Sigmoid colon (tissue), 7 donors: ENCODE results near the gene POLRMT. TPM values are rescaled to one million over a fixed set of nuclear protein-coding genes. Genes with fewer than 3 reads are reported as not detected.
A peak's percentile ranks its signal among the peaks of the same experiment; 100 is the strongest.

ENCODE experiments used
- DNase-seq: peaks from one replicate; pipeline ENCODE4 v3.0.0-alpha.2; 2019
- H3K27ac ChIP-seq, 4 donors: fragments of 200-600 bp; sonication (generic); one replicate each; pipeline ENCODE4 v1.5.1; 2016 to 2019; ENCODE audit warnings: mild to moderate bottlenecking in 1 of 4
- H3K27me3 ChIP-seq, 3 donors: fragments of 200-600 bp; sonication (generic); one replicate each; pipeline ENCODE4 v1.5.1; 2019; ENCODE audit warnings: mild to moderate bottlenecking in 1 of 3
- H3K36me3 ChIP-seq, 4 donors: fragments of 200-600 bp; sonication (generic); one replicate each; pipeline ENCODE4 v1.5.1; 2016 to 2019
- H3K4me1 ChIP-seq, 4 donors: fragments of 200-600 bp; sonication (generic); one replicate each; pipeline ENCODE4 v1.5.1; 2017 to 2019
- H3K4me3 ChIP-seq, 4 donors: fragments of 200-600 bp; sonication (generic); one replicate each; pipeline ENCODE4 v1.5.1; 2017 to 2019; ENCODE audit warnings: mild to moderate bottlenecking in 2 of 4, moderate library complexity in 1 of 4
- H3K9me3 ChIP-seq, 4 donors: fragments of 200-600 bp in 3 of 4; sonication (generic) in 3 of 4; one replicate each; pipeline versions ENCODE4 v1.5.1 to v1.6.1; 2013 to 2019
- EP300 ChIP-seq, 4 donors: sonication (generic); formaldehyde crosslinking; IDR thresholded peaks; one replicate each; pipeline ENCODE4 v1.6.1; 2017; ENCODE audit warnings: antibody characterized with exemption in 4 of 4
- POLR2A ChIP-seq, 2 donors: fragments of 450-650 bp; IDR thresholded peaks; one replicate each; pipeline ENCODE4 v1.6.1; 2016; ENCODE audit warnings: antibody characterized with exemption in 2 of 2, mild to moderate bottlenecking in 2 of 2, moderate library complexity in 2 of 2
- POLR2AphosphoS5 ChIP-seq, 4 donors: sonication (generic); formaldehyde crosslinking; IDR thresholded peaks; one replicate each; pipeline ENCODE4 v1.6.1; 2017; ENCODE audit warnings: antibody characterized with exemption in 4 of 4
- WGBS, 2 donors: extraction: QIAGEN DNeasy Blood & Tissue Kit; methylation state at CpG; one replicate each; pipeline ENCODE4 v1.1.7; 2013; 5-methylcytosine and 5-hydroxymethylcytosine counted together
- intact Hi-C: fragments of 100-400 bp; cut with DNase I; formaldehyde crosslinking; loops from one replicate; pipeline ENCODE4 v1.15.1; 2023
- polyA plus RNA-seq, 3 donors: library from polyadenylated mRNA; stranded (reverse); fragments of 200-250 nt; gene quantifications; one replicate each; pipeline ENCODE4 v1.2.3, GENCODE V29; 2013
- total RNA-seq, 4 donors: library from RNA; depleted of rRNA; stranded (reverse); fragments of >200 nt; gene quantifications; one replicate each; pipeline ENCODE4 v1.1.0, GENCODE V29; 2016
- TF ChIP-seq, protein P1 (sequence below), 4 experiments: fragments of 450-650 bp in 3 of 4; fragments of 200-600 bp in 1 of 4; IDR thresholded peaks; one replicate each; pipeline ENCODE4 v1.5.1; 2016 to 2019; ENCODE audit warnings: antibody characterized with exemption in 4 of 4, mild to moderate bottlenecking in 3 of 4, moderate library complexity in 2 of 4
- donor health status: healthy with polysubstance abuse.
- donor health status: Bipolar disorder and iron deficiency.
- donor health status: healthy.

POLRMT gene
- total and polyA plus RNA-seq, 7 donors = 16.8 to 63.0 (median 24.0) TPM

DNA sequence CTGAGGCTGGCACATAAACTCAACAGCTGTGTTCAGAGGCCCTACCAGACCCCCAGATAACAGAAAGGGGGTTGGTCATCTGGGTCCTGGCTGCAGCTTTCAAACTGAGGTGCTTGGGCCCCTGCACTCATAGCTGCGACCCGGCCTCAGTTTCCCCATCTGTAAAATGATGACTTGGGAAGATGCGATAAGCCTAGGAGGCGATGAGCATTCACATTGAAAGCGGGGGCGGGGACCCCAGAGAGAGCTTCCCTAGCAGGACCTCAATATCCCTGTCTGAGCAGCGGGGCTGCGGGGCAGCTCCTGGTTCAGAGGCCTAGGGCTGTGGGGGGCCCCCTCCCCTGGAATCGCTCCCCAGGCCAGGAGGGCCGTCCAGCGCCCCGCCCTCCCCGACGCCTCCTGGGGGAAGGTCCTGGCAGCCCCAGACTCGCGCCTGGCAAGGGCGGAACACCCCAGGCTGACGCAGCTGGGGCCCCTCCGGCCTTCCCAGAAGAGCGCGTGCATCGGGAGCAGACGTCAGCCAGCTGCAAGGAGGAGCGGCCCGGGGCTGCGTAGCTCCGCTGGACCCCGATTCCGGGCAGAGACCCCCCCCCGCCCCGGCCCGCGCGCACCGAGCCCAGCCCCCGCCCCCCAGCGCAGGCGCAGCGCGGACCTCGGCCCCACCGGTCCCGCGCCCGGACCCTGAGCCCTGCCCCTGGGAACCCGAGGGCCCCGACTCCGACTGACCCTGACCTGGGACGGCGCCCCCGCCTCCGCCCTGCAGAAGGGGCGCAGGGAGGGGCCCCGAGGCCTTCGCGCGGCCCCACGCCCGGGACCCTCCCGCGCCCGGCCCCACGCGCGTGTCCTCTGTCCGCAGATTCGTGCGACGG, 46.3 kb upstream of the POLRMT start:
- intact Hi-C loops = loop anchor here (2.0 to 5.0 kb wide), 3 partner anchors 15 to 423 kb away; partner anchors contain the start of genes GPX4 and PALM
- peaks cover 0 to 49% (median 43%) of the 10 kb centered on the region in 4 donors for H3K4me1 ChIP-seq
- peak; percentile 93 for DNase-seq

DNA sequence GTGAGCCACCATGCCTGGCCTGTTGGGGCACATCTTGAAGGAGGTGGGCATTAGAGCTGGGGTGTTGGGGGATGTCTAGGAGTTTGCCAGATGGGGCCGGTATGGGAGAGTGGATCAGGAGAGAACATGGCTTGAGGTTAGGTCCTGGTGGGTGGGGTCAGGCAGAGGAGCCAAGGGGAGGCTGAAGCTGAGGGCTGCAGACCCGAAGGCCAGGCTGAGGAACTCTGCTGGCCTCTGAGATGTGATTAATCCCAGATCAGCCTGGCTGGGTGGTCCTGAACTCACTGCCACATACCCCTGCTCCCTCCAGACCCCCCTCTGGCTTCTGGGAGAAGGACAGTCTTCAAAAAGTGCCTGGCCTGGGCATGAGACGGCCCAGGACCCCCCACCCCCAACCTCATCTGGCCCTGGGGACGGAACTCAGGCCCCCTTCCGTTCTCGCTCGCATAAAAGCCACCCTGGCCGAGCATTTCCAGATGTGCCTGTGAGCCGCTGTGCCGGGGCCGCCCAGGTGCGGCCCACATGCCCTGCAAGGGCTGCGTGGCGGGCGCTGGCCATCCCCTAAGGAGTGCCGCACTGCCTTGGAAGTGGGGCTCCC, 45.6 kb upstream of the POLRMT start:
- intact Hi-C loops = loop anchor here (5.0 kb wide), 1 partner anchor 423 kb away; the partner anchor contains the start of gene GPX4
- no peaks in the 10 kb centered on the region for H3K27me3 ChIP-seq
- no peak for DNase-seq
- H3K4me1 ChIP-seq = peaks cover 0 to 49% (median 43%) of the 10 kb centered on the region in 4 donors
- H3K36me3 ChIP-seq = peaks cover 0 to 7% (median 0%) of the 10 kb centered on the region in 4 donors
- H3K9me3 ChIP-seq = no peaks in the 10 kb centered on the region
- H3K27ac ChIP-seq = peak overlapping the region; percentile 97 to 100 (median 98)
- 90 to 93% methylated on average over 16 of the region's 16 CpGs for WGBS, 2 donors
- peak overlapping the region in 3 of 4 donors; percentile 84 to 96 (median 85) for H3K4me3 ChIP-seq
- TF ChIP-seq, protein P1, sequence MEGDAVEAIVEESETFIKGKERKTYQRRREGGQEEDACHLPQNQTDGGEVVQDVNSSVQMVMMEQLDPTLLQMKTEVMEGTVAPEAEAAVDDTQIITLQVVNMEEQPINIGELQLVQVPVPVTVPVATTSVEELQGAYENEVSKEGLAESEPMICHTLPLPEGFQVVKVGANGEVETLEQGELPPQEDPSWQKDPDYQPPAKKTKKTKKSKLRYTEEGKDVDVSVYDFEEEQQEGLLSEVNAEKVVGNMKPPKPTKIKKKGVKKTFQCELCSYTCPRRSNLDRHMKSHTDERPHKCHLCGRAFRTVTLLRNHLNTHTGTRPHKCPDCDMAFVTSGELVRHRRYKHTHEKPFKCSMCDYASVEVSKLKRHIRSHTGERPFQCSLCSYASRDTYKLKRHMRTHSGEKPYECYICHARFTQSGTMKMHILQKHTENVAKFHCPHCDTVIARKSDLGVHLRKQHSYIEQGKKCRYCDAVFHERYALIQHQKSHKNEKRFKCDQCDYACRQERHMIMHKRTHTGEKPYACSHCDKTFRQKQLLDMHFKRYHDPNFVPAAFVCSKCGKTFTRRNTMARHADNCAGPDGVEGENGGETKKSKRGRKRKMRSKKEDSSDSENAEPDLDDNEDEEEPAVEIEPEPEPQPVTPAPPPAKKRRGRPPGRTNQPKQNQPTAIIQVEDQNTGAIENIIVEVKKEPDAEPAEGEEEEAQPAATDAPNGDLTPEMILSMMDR (IDR thresholded peaks at IDR 0.05) = no peak
- TF ChIP-seq POLR2A (IDR thresholded peaks at IDR 0.05) (no peak), EP300 (IDR thresholded peaks at IDR 0.05) (no peak), POLR2AphosphoS5 (IDR thresholded peaks at IDR 0.05) (no peak)

More for the DNA sequence above, 46.3 kb upstream of the POLRMT start:
- Histone ChIP-seq H3K27ac (peak overlapping the region; percentile 97 to 100 (median 98)), H3K36me3 (peaks cover 0 to 7% (median 0%) of the 10 kb centered on the region in 4 donors), H3K9me3 (no peaks in the 10 kb centered on the region), H3K4me3 (peak overlapping the region; percentile 67 to 96 (median 84)), H3K27me3 (no peaks in the 10 kb centered on the region)
- TF ChIP-seq POLR2AphosphoS5 (IDR thresholded peaks at IDR 0.05) (peak; percentile 39 to 94 (median 70)), EP300 (IDR thresholded peaks at IDR 0.05) (peak in 2 of 4 donors; percentile 77 to 97), POLR2A (IDR thresholded peaks at IDR 0.05) (no peak)
- WGBS, 2 donors = 5% methylated on average over 69 of the region's 69 CpGs

DNA sequence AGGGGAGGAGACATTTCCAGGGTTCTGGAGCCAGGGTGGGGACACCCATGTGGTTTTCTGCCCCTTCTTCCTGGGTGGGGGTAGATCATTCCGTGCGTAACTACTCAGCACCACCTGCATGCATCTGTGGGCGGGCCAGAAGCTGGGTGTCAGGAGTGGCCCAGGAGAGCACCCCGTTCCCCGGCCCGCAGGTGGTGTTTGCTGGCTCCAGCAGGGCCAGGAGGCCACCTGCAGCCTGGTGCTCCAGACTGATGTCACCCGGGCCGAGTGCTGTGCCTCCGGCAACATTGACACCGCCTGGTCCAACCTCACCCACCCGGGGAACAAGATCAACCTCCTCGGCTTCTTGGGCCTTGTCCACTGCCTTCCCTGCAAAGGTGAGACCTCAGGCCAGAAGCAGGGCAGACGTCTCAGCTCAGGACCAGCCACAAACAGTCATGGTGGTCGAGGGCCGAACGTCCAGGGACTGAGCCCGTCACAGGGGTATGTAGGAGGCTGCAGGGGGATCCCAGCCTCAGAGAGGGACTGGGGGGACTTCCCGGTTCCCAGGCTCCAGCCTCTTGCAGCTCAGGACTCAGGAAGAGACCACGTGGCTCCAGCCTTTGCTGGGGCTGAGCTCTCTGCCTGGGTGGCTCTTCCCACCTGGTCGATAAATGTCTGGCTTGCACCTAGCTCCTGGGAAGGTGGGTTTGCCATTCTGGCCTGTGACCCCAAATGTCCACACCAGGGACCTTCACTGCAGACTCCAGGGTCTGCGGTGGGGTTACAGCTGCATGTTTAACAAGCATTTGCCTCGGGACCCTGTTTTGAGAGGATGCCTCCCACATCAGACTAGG, 44.5 kb upstream of the POLRMT start:
- no peaks in the 10 kb centered on the region for H3K9me3 ChIP-seq
- peak overlapping the region; percentile 42 to 80 (median 59) for H3K4me3 ChIP-seq
- H3K27me3 ChIP-seq = no peaks in the 10 kb centered on the region
- DNase-seq = no peak
- WGBS, 2 donors = 29 to 61% methylated on average over 22 of the region's 22 CpGs
- H3K27ac ChIP-seq = peak overlapping the region; percentile 87 to 100 (median 98)
- intact Hi-C loops = loop anchor here (5.0 kb wide), 1 partner anchor 424 kb away; the partner anchor contains the start of gene GPX4
- peaks cover 0 to 7% (median 0%) of the 10 kb centered on the region in 4 donors for H3K36me3 ChIP-seq
- no peak for TF ChIP-seq EP300 (IDR thresholded peaks at IDR 0.05)
- H3K4me1 ChIP-seq = peaks cover 0 to 49% (median 43%) of the 10 kb centered on the region in 4 donors

DNA sequence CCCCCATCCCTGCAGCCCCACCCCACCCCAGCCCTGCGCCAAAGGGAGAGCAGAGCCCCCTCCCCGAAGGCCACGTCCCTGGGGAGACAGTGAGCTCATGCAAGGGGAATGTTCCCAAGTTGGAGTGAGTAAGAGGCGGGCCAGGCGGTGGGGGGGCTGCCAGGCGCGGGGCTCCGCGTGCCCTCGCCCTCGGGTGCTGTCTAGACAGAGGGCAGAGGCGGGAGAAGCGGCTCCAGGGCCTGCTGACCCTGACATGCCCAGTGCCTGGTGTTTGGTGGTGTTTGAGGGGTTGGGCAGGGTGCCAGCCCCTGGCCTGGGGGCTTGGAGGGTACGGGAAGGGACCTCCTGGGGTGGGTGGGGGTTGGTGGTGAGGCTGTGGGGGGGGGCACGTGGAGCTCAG, 43.9 kb upstream of the POLRMT start:
- Histone ChIP-seq H3K4me3 (peak overlapping the region; percentile 42 to 80 (median 59)), H3K27ac (peak overlapping the region; percentile 87 to 100 (median 98)), H3K9me3 (no peaks in the 10 kb centered on the region), H3K4me1 (peaks cover 0 to 51% (median 44%) of the 10 kb centered on the region in 4 donors), H3K36me3 (peaks cover 0 to 7% (median 0%) of the 10 kb centered on the region in 4 donors), H3K27me3 (no peaks in the 10 kb centered on the region)
- TF ChIP-seq EP300 (IDR thresholded peaks at IDR 0.05) (peak in 2 of 4 donors; percentile 64 to 89), POLR2A (IDR thresholded peaks at IDR 0.05) (no peak), POLR2AphosphoS5 (IDR thresholded peaks at IDR 0.05) (peak; percentile 69 to 90 (median 74))
- 5 to 23% methylated on average over 15 of the region's 15 CpGs for WGBS, 2 donors
- DNase-seq = peak; percentile 94
- intact Hi-C loops = loop anchor here (5.0 kb wide), 1 partner anchor 425 kb away; the partner anchor contains the start of gene GPX4

DNA sequence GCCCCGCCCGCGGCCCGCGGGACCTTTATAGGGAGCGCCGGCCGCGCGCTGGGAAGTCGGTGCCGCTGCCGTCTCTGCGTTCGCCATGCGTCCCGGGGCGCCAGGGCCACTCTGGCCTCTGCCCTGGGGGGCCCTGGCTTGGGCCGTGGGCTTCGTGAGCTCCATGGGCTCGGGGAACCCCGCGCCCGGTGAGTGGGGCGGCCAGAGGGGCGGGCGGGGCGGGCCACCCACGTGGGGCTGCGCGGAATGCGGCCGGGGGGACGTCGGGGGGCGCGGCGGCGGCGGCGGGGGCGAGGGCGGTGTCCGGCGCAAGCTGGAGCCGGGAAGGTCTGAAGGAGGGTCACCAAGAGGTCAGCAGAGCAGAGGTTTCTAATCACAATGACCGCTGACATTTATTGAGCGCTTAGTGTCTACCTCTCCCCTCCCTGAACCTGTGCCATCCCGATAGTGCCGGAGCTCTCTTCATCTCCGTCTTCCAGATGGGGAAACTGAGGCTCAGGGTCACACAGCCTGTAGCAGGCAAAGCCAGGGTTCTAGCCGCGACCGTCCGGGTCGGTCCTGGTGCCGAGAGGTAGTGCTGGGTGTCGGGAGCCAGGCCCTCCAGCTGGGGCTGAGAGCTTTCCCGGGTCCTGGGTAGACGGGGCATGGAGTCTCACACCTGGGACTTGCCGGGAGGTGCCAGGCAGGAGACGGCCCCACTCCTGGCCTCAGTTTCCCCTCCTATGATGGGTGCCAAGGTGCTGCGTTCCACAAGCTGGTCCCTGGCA, 43.2 kb upstream of the POLRMT start, which contains the start of gene FSTL3:
FSTL3 (plus strand) TSS at position 54 of the 767 bp plus-strand sequence; CDS start at position 86, 32 bp downstream.
- DNase-seq = no peak

More for the DNA sequence above, 43.2 kb upstream of the POLRMT start, which contains the start of gene FSTL3:
- WGBS, 2 donors = 3 to 10% methylated on average over 63 of the region's 63 CpGs
- H3K4me1 ChIP-seq = peaks cover 0 to 50% (median 44%) of the 10 kb centered on the region in 4 donors
- peak within 1 kb of the TSS; percentile 87 to 100 (median 98) for H3K27ac ChIP-seq
- H3K27me3 ChIP-seq = no peaks in the 10 kb centered on the region
- H3K36me3 ChIP-seq = peaks cover 0 to 2% (median 0%) of the 10 kb centered on the region in 4 donors
- H3K9me3 ChIP-seq = no peaks in the 10 kb centered on the region
- TF ChIP-seq POLR2AphosphoS5 (IDR thresholded peaks at IDR 0.05) = peak; percentile 82 to 90 (median 88)
- no peak for TF ChIP-seq EP300 (IDR thresholded peaks at IDR 0.05)
- peak in 1 of 2 donors; percentile 15 for TF ChIP-seq POLR2A (IDR thresholded peaks at IDR 0.05)
- intact Hi-C loops = loop anchor here (5.0 kb wide), 1 partner anchor 426 kb away; the partner anchor contains the start of gene GPX4
- peak within 1 kb of the TSS; percentile 42 to 80 (median 59) for H3K4me3 ChIP-seq
